CD4-positive, alpha-beta T cell (primary cell): ENCODE results near the gene ACSM2B. TPM values are rescaled to one million over a fixed set of nuclear protein-coding genes. Genes with fewer than 3 reads are reported as not detected.

Experiments used
- ATAC-seq: fragments of 200-7000 bp; cut with Tn5 transposase; one replicate; pipeline ENCODE4 v1.10.0; 2022; ENCODE audit warnings: mild to moderate bottlenecking; ENCODE audit not compliant: poor library complexity
- CTCF ChIA-PET: fragments of 350-600 bp; sonication (Branson Sonifier 250); formaldehyde crosslinking; loops from one replicate; lab custom pipeline; 2021; ENCODE audit warnings: antibody characterized with exemption, inconsistent platforms; lab: Charles Lee
- POLR2A ChIA-PET: fragments of 350-600 bp; sonication (Branson Sonifier 250); formaldehyde crosslinking; loops from one replicate; lab custom pipeline; 2021; ENCODE audit warnings: antibody characterized with exemption, inconsistent platforms; lab: Charles Lee
- DNase-seq, 14 experiments: peaks; one replicate each; pipeline ENCODE4 v3.0.0-alpha.2; 2013 to 2020; ENCODE audit warnings: mixed read lengths in 2 of 14
- H3K27ac ChIP-seq, 2 donors: one replicate each; pipeline versions ENCODE4 v1.5.1 to v1.7.0; 2013; ENCODE audit warnings: low read length in 2 of 2, low read depth in 1 of 2, mild to moderate bottlenecking in 1 of 2
- H3K27me3 ChIP-seq, 2 experiments: 1 replicate in 1 of 2; 2 replicates in 1 of 2; pipeline versions ENCODE4 v1.6.1 to v1.7.0; 2013; ENCODE audit warnings: low read length in 2 of 2, control low read depth in 1 of 2, mild to moderate bottlenecking in 1 of 2, moderate library complexity in 1 of 2; ENCODE audit not compliant: insufficient read depth in 2 of 2, control insufficient read depth in 1 of 2
- H3K36me3 ChIP-seq: one replicate; pipeline ENCODE4 v1.6.1; 2013; ENCODE audit warnings: low read length, control low read depth; ENCODE audit not compliant: insufficient read depth
- H3K4me1 ChIP-seq: one replicate; pipeline ENCODE4 v1.6.1; 2013; ENCODE audit warnings: low read length, control low read depth; ENCODE audit not compliant: insufficient read depth
- H3K4me3 ChIP-seq: one replicate; pipeline ENCODE4 v1.5.1; 2013; ENCODE audit warnings: mild to moderate bottlenecking, low read length, moderate library complexity
- H3K9me3 ChIP-seq, 2 experiments: 1 replicate in 1 of 2; 2 replicates in 1 of 2; pipeline versions ENCODE4 v1.6.1 to v1.7.0; 2013; ENCODE audit warnings: low read length in 2 of 2, mild to moderate bottlenecking in 2 of 2, control low read depth in 1 of 2, moderate library complexity in 1 of 2; ENCODE audit not compliant: control insufficient read depth in 1 of 2, insufficient read depth in 1 of 2
- H3K27ac Mint-ChIP-seq: one replicate; pipeline ENCODE4 v1.8.0; 2020; ENCODE audit warnings: mixed read lengths
- H3K27me3 Mint-ChIP-seq: one replicate; pipeline ENCODE4 v1.8.0; 2021; ENCODE audit warnings: mixed read lengths
- H3K36me3 Mint-ChIP-seq: one replicate; pipeline ENCODE4 v1.8.0; 2021; ENCODE audit warnings: low read depth, mixed read lengths
- H3K4me1 Mint-ChIP-seq: one replicate; pipeline ENCODE4 v1.8.0; 2021; ENCODE audit warnings: low read depth, mixed read lengths
- H3K4me3 Mint-ChIP-seq: one replicate; pipeline ENCODE4 v1.8.0; 2020; ENCODE audit warnings: mild to moderate bottlenecking, mixed read lengths
- H3K9me3 Mint-ChIP-seq: one replicate; pipeline ENCODE4 v1.8.0; 2020; ENCODE audit warnings: mixed read lengths
- intact Hi-C, 2 experiments: fragments of 100-400 bp; cut with DNase I in 1 of 2; cut with micrococcal nuclease in 1 of 2; formaldehyde crosslinking; loops; one replicate each; pipeline versions ENCODE4 v1.15.1 to v1.9.0; 2023 to 2025; cut with DNase I, micrococcal nuclease
- total RNA-seq, 174 experiments: library from RNA in 2 of 174; stranded (reverse) in 2 of 174; gene quantifications; one replicate each; pipeline ENCODE4 v1.2.3 and lab custom pipeline; 2021 to 2026
- TF ChIP-seq, protein P1 (sequence below): fragments of 200-600 bp; IDR thresholded peaks from one replicate; pipeline ENCODE4 v1.8.0; 2022; ENCODE audit warnings: antibody characterized with exemption, mild to moderate bottlenecking

ACSM2B gene
- total RNA-seq, 2 experiments from 2014 or later, result not detected

DNA sequence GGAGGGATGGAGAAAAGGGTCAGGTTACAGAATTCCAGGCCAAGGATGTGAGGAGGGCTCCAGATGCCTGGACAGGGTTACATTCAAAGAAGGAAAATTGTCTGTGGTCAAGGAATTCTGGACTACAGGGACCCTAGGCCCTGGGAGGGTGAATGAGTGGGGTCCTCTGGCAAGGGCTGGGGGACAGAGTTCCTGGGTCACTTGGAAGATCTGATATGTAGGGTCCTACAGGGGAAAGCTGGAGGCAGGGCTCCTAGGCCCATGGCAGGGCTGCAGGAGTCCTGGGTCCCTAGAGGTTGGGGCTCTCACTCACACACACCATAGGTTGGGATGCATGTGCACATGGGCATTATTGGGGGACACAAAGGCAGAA is 46.3 kb upstream of the ACSM2B start:
- TF ChIP-seq, protein P1, sequence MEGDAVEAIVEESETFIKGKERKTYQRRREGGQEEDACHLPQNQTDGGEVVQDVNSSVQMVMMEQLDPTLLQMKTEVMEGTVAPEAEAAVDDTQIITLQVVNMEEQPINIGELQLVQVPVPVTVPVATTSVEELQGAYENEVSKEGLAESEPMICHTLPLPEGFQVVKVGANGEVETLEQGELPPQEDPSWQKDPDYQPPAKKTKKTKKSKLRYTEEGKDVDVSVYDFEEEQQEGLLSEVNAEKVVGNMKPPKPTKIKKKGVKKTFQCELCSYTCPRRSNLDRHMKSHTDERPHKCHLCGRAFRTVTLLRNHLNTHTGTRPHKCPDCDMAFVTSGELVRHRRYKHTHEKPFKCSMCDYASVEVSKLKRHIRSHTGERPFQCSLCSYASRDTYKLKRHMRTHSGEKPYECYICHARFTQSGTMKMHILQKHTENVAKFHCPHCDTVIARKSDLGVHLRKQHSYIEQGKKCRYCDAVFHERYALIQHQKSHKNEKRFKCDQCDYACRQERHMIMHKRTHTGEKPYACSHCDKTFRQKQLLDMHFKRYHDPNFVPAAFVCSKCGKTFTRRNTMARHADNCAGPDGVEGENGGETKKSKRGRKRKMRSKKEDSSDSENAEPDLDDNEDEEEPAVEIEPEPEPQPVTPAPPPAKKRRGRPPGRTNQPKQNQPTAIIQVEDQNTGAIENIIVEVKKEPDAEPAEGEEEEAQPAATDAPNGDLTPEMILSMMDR, result no peak
- no peaks in the 10 kb centered on the region for H3K4me1 ChIP-seq
- no peaks in the 10 kb centered on the region for H3K9me3 Mint-ChIP-seq
- ChIA-PET CTCF (no interaction called here), POLR2A (no interaction called here)
- H3K27me3 Mint-ChIP-seq, result peaks cover 3% of the 10 kb centered on the region
- no peaks in the 10 kb centered on the region for H3K36me3 Mint-ChIP-seq
- no peak for ATAC-seq
- H3K4me1 Mint-ChIP-seq, result no peaks in the 10 kb centered on the region
- H3K27ac Mint-ChIP-seq, result no peak overlapping the region
- intact Hi-C loops, result no loop called here
- H3K27me3 ChIP-seq, result no peaks in the 10 kb centered on the region
- H3K9me3 ChIP-seq, result no peaks in the 10 kb centered on the region
- H3K27ac ChIP-seq, result no peak overlapping the region
- H3K36me3 ChIP-seq, result no peaks in the 10 kb centered on the region
- no peak overlapping the region for H3K4me3 Mint-ChIP-seq
- no peak for DNase-seq
- no peak overlapping the region for H3K4me3 ChIP-seq

- ChIA-PET CTCF (no interaction called here), POLR2A (no interaction called here)
- H3K27me3 ChIP-seq, result no peaks in the 10 kb centered on the region
- Mint-ChIP-seq H3K4me1 (no peaks in the 10 kb centered on the region), H3K27me3 (peaks cover 3% of the 10 kb centered on the region), H3K36me3 (no peaks in the 10 kb centered on the region), H3K4me3 (no peak overlapping the region), H3K9me3 (no peaks in the 10 kb centered on the region), H3K27ac (no peak overlapping the region)
- H3K9me3 ChIP-seq, result no peaks in the 10 kb centered on the region
- no peaks in the 10 kb centered on the region for H3K4me1 ChIP-seq
- intact Hi-C loops, result no loop called here
- no peak for ATAC-seq
- TF ChIP-seq, protein P1, result no peak
- H3K27ac ChIP-seq, result no peak overlapping the region
- no peak overlapping the region for H3K4me3 ChIP-seq
- DNase-seq, result no peak
- H3K36me3 ChIP-seq, result no peaks in the 10 kb centered on the region
Observed at GRCh38 chr16:20621406-20621805, 45.2 kb upstream of the ACSM2B start.

DNA sequence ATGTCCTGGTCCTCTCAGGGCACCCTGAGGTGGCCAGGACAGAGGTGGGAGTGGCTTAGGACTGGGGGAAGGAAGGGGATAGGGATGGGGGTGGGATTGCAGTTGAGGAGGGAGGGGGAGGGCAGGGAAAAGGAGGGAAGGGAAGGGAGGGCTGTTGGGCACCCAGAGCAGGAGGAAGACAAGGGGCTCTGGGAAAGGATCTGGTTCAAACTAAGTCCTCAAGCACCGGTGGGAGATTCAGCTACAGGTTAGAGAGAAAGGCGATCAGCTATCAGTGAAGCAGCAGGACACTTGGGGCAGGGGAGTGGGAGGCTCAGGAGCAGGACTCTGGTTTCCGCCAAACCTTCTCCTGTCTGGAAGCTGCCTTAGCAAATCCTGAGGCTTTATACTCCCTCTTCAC is 44.6 kb upstream of the ACSM2B start:
- ATAC-seq, result no peak
- no peaks in the 10 kb centered on the region for H3K36me3 Mint-ChIP-seq
- Histone ChIP-seq H3K36me3 (no peaks in the 10 kb centered on the region), H3K27ac (no peak overlapping the region), H3K4me1 (no peaks in the 10 kb centered on the region), H3K4me3 (no peak overlapping the region), H3K9me3 (no peaks in the 10 kb centered on the region), H3K27me3 (no peaks in the 10 kb centered on the region)
- peaks cover 3% of the 10 kb centered on the region for H3K27me3 Mint-ChIP-seq
- TF ChIP-seq, protein P1, result no peak
- intact Hi-C loops, result no loop called here
- H3K4me1 Mint-ChIP-seq, result no peaks in the 10 kb centered on the region
- H3K4me3 Mint-ChIP-seq, result no peak overlapping the region
- ChIA-PET CTCF (no interaction called here), POLR2A (no interaction called here)
- no peak for DNase-seq
- no peak overlapping the region for H3K27ac Mint-ChIP-seq
- H3K9me3 Mint-ChIP-seq, result no peaks in the 10 kb centered on the region
